CD14-positive monocyte (primary cell): Measurements from ENCODE around the gene NT5C. TPM values are rescaled to one million over a fixed set of nuclear protein-coding genes. Genes with fewer than 3 reads are reported as not detected.

Experiments used
- DNase-seq, 3 donors: peaks; one replicate each; pipeline ENCODE4 v3.0.0-alpha.2; 2011 to 2022
- H2AFZ ChIP-seq: 2 replicates; pipeline ENCODE4 v1.6.0; 2012; ENCODE audit warnings: mild to moderate bottlenecking, low read depth, low read length, inconsistent platforms; ENCODE audit not compliant: insufficient read depth, poor library complexity, severe bottlenecking
- H3K27ac ChIP-seq, 2 donors: 1 replicate in 1 of 2; 2 replicates in 1 of 2; pipeline ENCODE4 v1.5.1; 2012 to 2013; ENCODE audit warnings: low read length in 2 of 2, control low read depth in 1 of 2, inconsistent platforms in 1 of 2, low read depth in 1 of 2, mild to moderate bottlenecking in 1 of 2
- H3K27me3 ChIP-seq, 2 donors: one replicate each; pipeline versions ENCODE4 v1.6.0 to v1.6.1; 2011 to 2013; ENCODE audit warnings: low read length in 2 of 2; ENCODE audit not compliant: control insufficient read depth in 2 of 2, insufficient read depth in 2 of 2
- H3K36me3 ChIP-seq, 2 donors: replicated peaks in 1 of 2; 1 replicate in 1 of 2; 2 replicates in 1 of 2; pipeline versions ENCODE4 v1.5.1 to v1.6.1; 2012 to 2013; ENCODE audit warnings: low read length in 2 of 2, control low read depth in 1 of 2, inconsistent platforms in 1 of 2, mild to moderate bottlenecking in 1 of 2; ENCODE audit not compliant: insufficient read depth in 2 of 2, control insufficient read depth in 1 of 2
- H3K4me1 ChIP-seq, 2 donors: 1 replicate in 1 of 2; 2 replicates in 1 of 2; pipeline versions ENCODE4 v1.5.1 to v1.6.1; 2012 to 2013; ENCODE audit warnings: low read length in 2 of 2, control low read depth in 1 of 2, inconsistent platforms in 1 of 2, mild to moderate bottlenecking in 1 of 2, moderate library complexity in 1 of 2; ENCODE audit not compliant: insufficient read depth in 2 of 2, control insufficient read depth in 1 of 2
- H3K4me2 ChIP-seq: replicated peaks from 2 replicates; pipeline ENCODE3; 2012; ENCODE audit warnings: low read length, moderate library complexity, mild to moderate bottlenecking; ENCODE audit not compliant: poor library complexity, severe bottlenecking; ENCODE audit errors: extremely low read depth
- H3K4me3 ChIP-seq, 3 experiments: fragments of 200-600 bp in 1 of 3; sonication (generic) in 1 of 3; replicated peaks in 1 of 3; 1 replicate in 2 of 3; 2 replicates in 1 of 3; pipeline ENCODE4 v1.5.1; 2011 to 2013; ENCODE audit warnings: low read length in 3 of 3, mild to moderate bottlenecking in 3 of 3, control low read depth in 2 of 3, low read depth in 2 of 3, inconsistent platforms in 1 of 3, moderate library complexity in 1 of 3
- H3K79me2 ChIP-seq: 2 replicates; pipeline ENCODE4 v1.6.0; 2012; ENCODE audit warnings: mild to moderate bottlenecking, control low read depth, inconsistent platforms, low read length, moderate library complexity; ENCODE audit not compliant: insufficient read depth
- H3K9ac ChIP-seq: 2 replicates; pipeline ENCODE4 v1.6.0; 2017; ENCODE audit warnings: low read length, mild to moderate bottlenecking; ENCODE audit not compliant: insufficient read depth, poor library complexity, severe bottlenecking
- H3K9me3 ChIP-seq, 2 donors: replicated peaks in 1 of 2; 1 replicate in 1 of 2; 2 replicates in 1 of 2; pipeline versions ENCODE4 v1.5.1 to v1.6.1; 2012 to 2013; ENCODE audit warnings: low read length in 2 of 2, control low read depth in 1 of 2; ENCODE audit not compliant: control insufficient read depth in 1 of 2, insufficient read depth in 1 of 2
- H4K20me1 ChIP-seq: 2 replicates; pipeline ENCODE4 v1.6.0; 2012; ENCODE audit warnings: mild to moderate bottlenecking, low read length, control low read depth, moderate library complexity; ENCODE audit not compliant: insufficient read depth
- H3K27ac Mint-ChIP-seq, 7 donors: one replicate each; pipeline ENCODE4 v1.8.0; 2020; ENCODE audit warnings: mild to moderate bottlenecking in 7 of 7, mixed read lengths in 7 of 7, moderate library complexity in 6 of 7, inconsistent platforms in 2 of 7
- H3K27me3 Mint-ChIP-seq, 3 donors: one replicate each; pipeline ENCODE4 v1.8.0; 2021 to 2022; ENCODE audit warnings: low read depth in 3 of 3, mild to moderate bottlenecking in 3 of 3, mixed read lengths in 3 of 3, moderate library complexity in 3 of 3, inconsistent platforms in 1 of 3
- H3K36me3 Mint-ChIP-seq, 2 donors: one replicate each; pipeline ENCODE4 v1.8.0; 2020; ENCODE audit warnings: mixed read lengths in 2 of 2, inconsistent platforms in 1 of 2, mild to moderate bottlenecking in 1 of 2
- H3K4me1 Mint-ChIP-seq: one replicate; pipeline ENCODE4 v1.8.0; 2020; ENCODE audit warnings: mild to moderate bottlenecking, mixed read lengths
- H3K4me3 Mint-ChIP-seq, 2 donors: one replicate each; pipeline ENCODE4 v1.8.0; 2020; ENCODE audit warnings: mild to moderate bottlenecking in 2 of 2, mixed read lengths in 2 of 2, moderate library complexity in 1 of 2
- H3K9me3 Mint-ChIP-seq, 7 donors: one replicate each; pipeline ENCODE4 v1.8.0; 2020 to 2022; ENCODE audit warnings: mixed read lengths in 7 of 7, mild to moderate bottlenecking in 6 of 7, moderate library complexity in 6 of 7, inconsistent platforms in 2 of 7
- CTCF ChIP-seq: fragments of 200-600 bp; IDR thresholded peaks from one replicate; pipeline ENCODE4 v1.8.0; 2022; ENCODE audit warnings: antibody characterized with exemption, mild to moderate bottlenecking
- WGBS: methylation state at CpG from one replicate; pipeline ENCODE4 v1.1.5; 2013; ENCODE audit warnings: missing lambda C conversion rate; ENCODE audit not compliant: insufficient coverage; 5-methylcytosine and 5-hydroxymethylcytosine counted together
- intact Hi-C, 2 donors: fragments of 100-400 bp; cut with micrococcal nuclease; formaldehyde crosslinking; loops; one replicate each; pipeline versions ENCODE4 v1.15.0 to v1.15.1; 2023
- polyA plus RNA-seq, 3 donors: library from polyadenylated mRNA; depleted of rRNA in 1 of 3; unstranded in 2 of 3; stranded (reverse) in 1 of 3; fragments of 300-500 nt in 2 of 3; fragments of >200 nt in 1 of 3; fragmentation: Illumina TruSeq in 2 of 3; gene quantifications; 1 replicate in 2 of 3; 2 replicates in 1 of 3; pipeline ENCODE4 v1.2.3, GENCODE V29; 2012 to 2021

Gene NT5C
- polyA plus RNA-seq, 3 donors = 27.8 to 45.6 (median 36.2) TPM

GRCh38 chr17:75153780-75154194, 22.2 kb upstream of the NT5C start:
- peaks cover 0 to 2% (median 0%) of the 10 kb centered on the region in 7 donors for H3K9me3 Mint-ChIP-seq
- intact Hi-C loops = loop anchor here (2.0 to 5.0 kb wide), 2 partner anchors 29 to 41 kb away; partner anchors contain the start of gene SUMO2 (in 1 of the 2)
- peaks cover 25% of the 10 kb centered on the region for H3K4me1 Mint-ChIP-seq
- H3K36me3 Mint-ChIP-seq = peaks cover 0 to 5% of the 10 kb centered on the region in 2 donors
- WGBS = 0% methylated on average over 35 of the region's 35 CpGs
- Histone ChIP-seq H3K27ac (peak overlapping the region in 1 of 2 donors; percentile 72), H3K36me3 (no peaks in the 10 kb centered on the region), H3K4me2 (peak overlapping the region; percentile 100), H4K20me1 (peaks cover 19% of the 10 kb centered on the region), H3K27me3 (no peaks in the 10 kb centered on the region), H3K4me3 (peak overlapping the region; percentile 61 to 97 (median 69)), H3K4me1 (peaks cover 17 to 27% of the 10 kb centered on the region in 2 donors), H3K79me2 (peaks cover 56% of the 10 kb centered on the region), H3K9ac (peak overlapping the region; percentile 73), H2AFZ (peak overlapping the region; percentile 83), H3K9me3 (no peaks in the 10 kb centered on the region)
- DNase-seq = peak in 1 of 3 donors; percentile 8
- H3K27me3 Mint-ChIP-seq = peaks cover 0 to 2% (median 0%) of the 10 kb centered on the region in 3 donors
- peak overlapping the region; percentile 94 to 95 for H3K4me3 Mint-ChIP-seq
- H3K27ac Mint-ChIP-seq = peak overlapping the region; percentile 60 to 90 (median 77)
- no peak for TF ChIP-seq CTCF

DNA sequence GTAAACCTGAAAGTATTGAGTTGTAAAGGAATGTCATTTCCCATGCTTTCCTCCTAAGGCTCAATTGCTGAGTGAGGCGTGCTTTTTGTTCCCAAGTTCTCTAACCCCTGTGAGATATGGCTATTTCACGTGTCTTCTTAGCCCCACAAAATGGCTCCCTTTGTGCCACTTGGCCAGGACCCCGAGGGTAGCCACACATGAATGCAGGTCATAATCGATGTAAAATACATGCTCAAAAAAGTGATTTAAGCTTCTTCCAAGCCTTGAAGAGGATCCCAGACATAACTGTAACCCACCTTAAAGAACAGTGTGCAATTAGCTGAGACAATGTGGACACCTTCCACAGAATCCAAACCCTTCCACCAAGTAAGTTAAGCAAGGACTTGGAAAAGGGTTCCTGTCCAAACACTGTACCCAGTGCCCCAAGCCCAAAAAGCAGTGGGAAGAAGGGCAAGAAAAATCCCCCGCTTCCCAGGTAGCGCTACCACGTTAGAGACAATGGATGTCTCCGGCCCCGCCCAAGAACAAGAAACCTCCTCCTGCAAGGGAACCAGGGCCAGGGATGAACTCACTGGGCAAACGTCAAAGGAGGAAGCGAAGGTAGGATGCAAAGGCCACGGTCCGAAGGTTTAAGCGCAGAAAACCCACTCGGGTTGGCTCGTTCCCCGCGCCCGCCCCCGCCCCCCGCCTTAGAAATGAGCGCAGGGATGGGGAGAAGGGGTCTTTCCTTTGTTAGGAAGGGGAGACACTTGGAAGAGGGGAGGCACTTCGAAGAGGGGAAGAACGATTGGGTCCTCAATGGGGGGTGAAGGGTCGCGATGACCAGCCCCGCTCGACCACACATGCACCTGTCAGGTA, 21.6 kb upstream of the NT5C start:
- Histone ChIP-seq H3K27me3 (no peaks in the 10 kb centered on the region), H3K9me3 (no peaks in the 10 kb centered on the region), H3K4me1 (peaks cover 23 to 33% of the 10 kb centered on the region in 2 donors), H3K27ac (peak overlapping the region in 1 of 2 donors; percentile 72), H2AFZ (peak overlapping the region; percentile 83), H3K36me3 (no peaks in the 10 kb centered on the region), H4K20me1 (peaks cover 19% of the 10 kb centered on the region), H3K4me2 (peak overlapping the region; percentile 100), H3K4me3 (peak overlapping the region; percentile 61 to 97 (median 69)), H3K9ac (peak overlapping the region; percentile 73), H3K79me2 (peaks cover 63% of the 10 kb centered on the region)
- Mint-ChIP-seq H3K9me3 (peaks cover 0 to 2% (median 0%) of the 10 kb centered on the region in 7 donors), H3K4me3 (peak overlapping the region; percentile 94 to 95), H3K27me3 (peaks cover 0 to 2% (median 0%) of the 10 kb centered on the region in 3 donors), H3K4me1 (peaks cover 32% of the 10 kb centered on the region), H3K27ac (peak overlapping the region; percentile 60 to 90 (median 77)), H3K36me3 (peaks cover 3 to 6% of the 10 kb centered on the region in 2 donors)
- intact Hi-C loops = loop anchor here in 1 of 2 donors (5.0 kb wide), 1 partner anchor 41 kb away; no protein-coding TSS in a partner anchor
- TF ChIP-seq CTCF = no peak
- DNase-seq = peak; percentile 27 to 50 (median 42)
- WGBS = 7% methylated on average over 20 of the region's 28 CpGs
